Loucy (cell line): ENCODE data around the gene FGD6.
"Not testable (repeated sequence)": the region's sequence is repeated elsewhere in the genome, so short reads cannot be mapped to it uniquely, and the experiment has no call there.

Experiments used
- H2AFZ ChIP-seq: fragments of 200-600 bp; sonication (generic); 2 replicates; pipeline ENCODE4 v1.6.0; 2016; ENCODE audit warnings: antibody characterized with exemption, mild to moderate bottlenecking, low read length, moderate library complexity
- H3F3A ChIP-seq: fragments of 200-600 bp; 2 replicates; pipeline ENCODE4 v1.6.0; 2016; ENCODE audit warnings: antibody characterized with exemption, low read depth, mild to moderate bottlenecking
- H3K27me3 ChIP-seq: fragments of 200-600 bp; sonication (generic); 2 replicates; pipeline ENCODE4 v1.6.1; 2014; ENCODE audit warnings: low read length, mild to moderate bottlenecking; ENCODE audit not compliant: insufficient read depth, poor library complexity, severe bottlenecking
- H3K36me3 ChIP-seq: fragments of 200-600 bp; sonication (generic); 2 replicates; pipeline ENCODE4 v1.6.1; 2016; ENCODE audit warnings: low read length; ENCODE audit not compliant: insufficient read depth
- H3K4me1 ChIP-seq: fragments of 200-600 bp; sonication (generic); 2 replicates; pipeline ENCODE4 v1.5.1; 2014; ENCODE audit warnings: low read length, mild to moderate bottlenecking; ENCODE audit not compliant: insufficient read depth, poor library complexity, severe bottlenecking
- H3K4me2 ChIP-seq: fragments of 200-600 bp; sonication (generic); 2 replicates; pipeline ENCODE4 v1.6.0; 2014; ENCODE audit warnings: antibody characterized with exemption, low read length, low read depth, mild to moderate bottlenecking; ENCODE audit not compliant: poor library complexity, severe bottlenecking
- H3K4me3 ChIP-seq: fragments of 200-600 bp; sonication (generic); 2 replicates; pipeline ENCODE4 v1.5.1; 2014; ENCODE audit warnings: low read length, mild to moderate bottlenecking, mixed read lengths; ENCODE audit not compliant: poor library complexity, severe bottlenecking
- H3K79me2 ChIP-seq: fragments of 200-600 bp; sonication (generic); 2 replicates; pipeline ENCODE4 v1.6.1; 2014; ENCODE audit warnings: low read length; ENCODE audit not compliant: insufficient read depth
- H3K9ac ChIP-seq: fragments of 200-600 bp; sonication (generic); 2 replicates; pipeline ENCODE4 v1.6.0; 2014; ENCODE audit warnings: mild to moderate bottlenecking, low read depth, low read length, moderate library complexity; ENCODE audit not compliant: poor library complexity, severe bottlenecking
- H3K9me2 ChIP-seq: fragments of 200-600 bp; sonication (generic); replicated peaks from 2 replicates; pipeline ENCODE4 v1.6.1; 2016; ENCODE audit warnings: low read depth, low read length, mixed read lengths
- H3K9me3 ChIP-seq: fragments of 200-600 bp; sonication (generic); 2 replicates; pipeline ENCODE4 v1.6.1; 2014; ENCODE audit warnings: mild to moderate bottlenecking, antibody characterized with exemption, low read length, low read depth; ENCODE audit not compliant: insufficient read depth
- H4K20me1 ChIP-seq: fragments of 200-600 bp; sonication (generic); 2 replicates; pipeline ENCODE4 v1.6.0; 2014; ENCODE audit warnings: antibody characterized with exemption, low read length, mild to moderate bottlenecking; ENCODE audit not compliant: insufficient read depth, poor library complexity, severe bottlenecking
- CTCF ChIP-seq: fragments of 200-600 bp; sonication (generic); conservative IDR thresholded peaks from 2 replicates; pipeline ENCODE4 v1.5.1; 2014; ENCODE audit warnings: mild to moderate bottlenecking, antibody characterized with exemption, low read length
- EZH2phosphoT487 ChIP-seq: fragments of 200-600 bp; IDR thresholded peaks from 2 replicates; pipeline ENCODE4 v1.6.1; 2018; ENCODE audit warnings: antibody characterized with exemption, mild to moderate bottlenecking, moderate library complexity, borderline replicate concordance

The FGD6 gene

GRCh38 chr12:95200128-95200894 lies 17.0 kb downstream of the FGD6 start:
- Histone ChIP-seq H3K9me3 (no peaks in the 10 kb centered on the region), H3K9me2 (no peaks in the 10 kb centered on the region), H3K36me3 (no peaks in the 10 kb centered on the region), H3F3A (no peaks in the 10 kb centered on the region), H3K4me1 (peaks cover 62% of the 10 kb centered on the region), H3K27me3 (no peaks in the 10 kb centered on the region), H3K79me2 (no peaks in the 10 kb centered on the region), H3K4me2 (peak overlapping the region; percentile 45), H2AFZ (0 out of 2 replicates have a peak overlapping the region, but pooled peaks have one; percentile 11), H4K20me1 (no peaks in the 10 kb centered on the region), H3K9ac (peak overlapping the region; percentile 6), H3K4me3 (peak overlapping the region; percentile 14)
- TF ChIP-seq CTCF (no peak), EZH2phosphoT487 (no peak)

GRCh38 chr12:95198914-95199313 lies 18.4 kb downstream of the FGD6 start:
- no peak overlapping the region for H3K4me2 ChIP-seq
- no peaks in the 10 kb centered on the region for H3F3A ChIP-seq
- no peak overlapping the region for H3K4me3 ChIP-seq
- H3K79me2 ChIP-seq, result no peaks in the 10 kb centered on the region
- H3K27me3 ChIP-seq, result no peaks in the 10 kb centered on the region
- H4K20me1 ChIP-seq, result no peaks in the 10 kb centered on the region
- no peak overlapping the region for H3K9ac ChIP-seq
- TF ChIP-seq EZH2phosphoT487, result no peak
- TF ChIP-seq CTCF, result no peak
- no peaks in the 10 kb centered on the region for H3K9me3 ChIP-seq
- peaks cover 48% of the 10 kb centered on the region for H3K4me1 ChIP-seq
- peak overlapping the region; percentile 20 for H2AFZ ChIP-seq
- H3K9me2 ChIP-seq, result no peaks in the 10 kb centered on the region
- H3K36me3 ChIP-seq, result no peaks in the 10 kb centered on the region

- no peaks in the 10 kb centered on the region for H3K79me2 ChIP-seq
- H3F3A ChIP-seq, result no peaks in the 10 kb centered on the region
- H3K4me1 ChIP-seq, result peaks cover 36% of the 10 kb centered on the region
- no peak overlapping the region for H2AFZ ChIP-seq
- no peak overlapping the region for H3K4me2 ChIP-seq
- H3K4me3 ChIP-seq, result no peak overlapping the region
- H4K20me1 ChIP-seq, result no peaks in the 10 kb centered on the region
- H3K27me3 ChIP-seq, result no peaks in the 10 kb centered on the region
- H3K9ac ChIP-seq, result no peak overlapping the region
- TF ChIP-seq CTCF, result no peak
- TF ChIP-seq EZH2phosphoT487, result no peak
- H3K9me3 ChIP-seq, result no peaks in the 10 kb centered on the region
- no peaks in the 10 kb centered on the region for H3K36me3 ChIP-seq
- H3K9me2 ChIP-seq, result no peaks in the 10 kb centered on the region
Observed at GRCh38 chr12:95197636-95198035, 19.6 kb downstream of the FGD6 start.

- peaks cover 32% of the 10 kb centered on the region for H3K4me1 ChIP-seq
- H3K9me2 ChIP-seq, result not testable (repeated sequence)
Observed at GRCh38 chr12:95196875-95197569, 20.2 kb downstream of the FGD6 start.

More at GRCh38 chr12:95196875-95197569, 20.2 kb downstream of the FGD6 start:
- not testable (repeated sequence) for H3K9me3 ChIP-seq, H3K4me2 ChIP-seq, H4K20me1 ChIP-seq, H3K36me3 ChIP-seq, H3K9ac ChIP-seq, H3F3A ChIP-seq, H3K27me3 ChIP-seq, H2AFZ ChIP-seq, H3K79me2 ChIP-seq, H3K4me3 ChIP-seq
